Endothelial cell of umbilical vein (primary cell): ENCODE data around the gene FXYD6.

Experiments used
- CTCF ChIP-seq, 2 donors: IDR thresholded peaks; 1 replicate in 1 of 2; 2 replicates in 1 of 2; pipeline ENCODE4 v1.5.1; 2011; ENCODE audit warnings: low read length in 2 of 2, mild to moderate bottlenecking in 2 of 2, moderate library complexity in 2 of 2, control low read depth in 1 of 2, inconsistent platforms in 1 of 2, low read depth in 1 of 2; ENCODE audit not compliant: insufficient read depth in 1 of 2; ENCODE audit errors: extremely low read depth in 1 of 2
- POLR2AphosphoS5 ChIP-seq: IDR thresholded peaks from 2 replicates; pipeline ENCODE4 v1.6.1; 2012; ENCODE audit warnings: low read depth, mild to moderate bottlenecking, control low read depth, low read length, moderate library complexity; ENCODE audit not compliant: insufficient read depth

- TF ChIP-seq POLR2AphosphoS5 = no peak
- TF ChIP-seq CTCF (IDR thresholded peaks at IDR 0.05; ENCODE audit: extremely low read depth in 1 of 2, insufficient read depth in 1 of 2, low read depth in 1 of 2, low read length in 2 of 2) = no peak
These were observed 37.6 kb downstream of the FXYD6 start for GRCh38 chr11:117838901-117839300.
